GM03348 (cell line): ENCODE data around the gene LRRC75A.
"Not testable (repeated sequence)": the region's sequence is repeated elsewhere in the genome, so short reads cannot be mapped to it uniquely, and the experiment has no call there.

Source experiments
- DNase-seq: peaks from one replicate; pipeline ENCODE4 v3.0.0; 2012; ENCODE audit warnings: low spot score

The LRRC75A gene

DNA sequence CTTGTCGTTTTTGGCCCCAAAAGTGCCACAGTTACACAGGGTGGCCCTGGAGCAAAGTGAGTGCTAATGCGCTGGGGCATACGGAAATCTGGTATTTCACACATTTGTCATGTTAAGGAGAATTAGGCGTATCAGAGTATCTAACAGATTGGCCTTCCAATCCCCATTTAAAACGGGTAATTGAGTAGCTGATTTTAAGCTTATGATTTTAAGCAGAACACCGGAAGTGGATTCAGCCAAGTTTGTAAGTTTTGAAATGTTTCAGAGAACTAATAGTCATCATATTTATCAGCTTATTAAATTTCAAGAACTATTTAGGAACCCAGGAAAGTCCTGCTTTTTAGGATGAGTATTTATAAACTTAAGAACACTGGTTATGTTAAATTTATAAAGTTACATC is 19.5 kb downstream of the LRRC75A start:
- no peak for DNase-seq

DNA sequence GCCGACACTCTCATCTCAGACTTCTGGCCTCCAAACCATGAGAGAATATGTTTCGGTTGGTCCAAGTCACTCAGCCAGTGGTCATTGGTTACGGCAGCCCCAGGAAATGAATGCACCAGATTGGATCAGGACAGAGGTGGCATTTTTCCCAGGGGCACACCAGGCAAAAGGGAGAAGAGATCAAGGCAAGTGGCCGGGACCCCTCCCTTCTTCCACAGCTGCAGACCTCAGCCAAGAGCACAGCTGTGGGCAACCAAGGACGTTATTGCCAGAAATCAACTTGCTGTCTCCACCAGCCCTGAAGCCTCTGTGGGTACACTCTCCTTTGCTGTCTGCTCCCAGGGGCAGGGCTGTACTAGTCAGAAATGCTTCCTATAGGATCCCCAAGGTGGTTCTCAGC is 20.7 kb downstream of the LRRC75A start:
- no peak for DNase-seq

DNA sequence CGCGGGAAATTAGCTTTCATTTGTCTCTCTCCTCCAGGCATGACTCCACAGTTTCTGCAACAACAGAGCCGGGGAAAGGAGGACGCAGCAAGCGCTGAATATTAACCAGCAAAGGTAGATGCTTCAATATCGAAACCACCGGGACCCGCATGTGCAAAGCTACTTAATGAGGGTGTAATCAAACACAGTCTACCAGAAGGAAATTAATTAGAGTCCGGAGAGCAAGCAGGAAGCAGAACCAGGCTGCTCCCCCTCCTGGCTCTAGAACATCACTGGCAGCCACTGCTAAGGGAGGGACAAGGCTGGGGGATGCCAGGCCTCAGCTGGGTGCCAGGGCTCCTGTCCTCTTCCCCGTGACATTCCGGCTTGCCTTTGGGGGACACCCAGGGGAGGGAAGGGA is 21.7 kb downstream of the LRRC75A start:
- DNase-seq = peak; percentile 41

DNA sequence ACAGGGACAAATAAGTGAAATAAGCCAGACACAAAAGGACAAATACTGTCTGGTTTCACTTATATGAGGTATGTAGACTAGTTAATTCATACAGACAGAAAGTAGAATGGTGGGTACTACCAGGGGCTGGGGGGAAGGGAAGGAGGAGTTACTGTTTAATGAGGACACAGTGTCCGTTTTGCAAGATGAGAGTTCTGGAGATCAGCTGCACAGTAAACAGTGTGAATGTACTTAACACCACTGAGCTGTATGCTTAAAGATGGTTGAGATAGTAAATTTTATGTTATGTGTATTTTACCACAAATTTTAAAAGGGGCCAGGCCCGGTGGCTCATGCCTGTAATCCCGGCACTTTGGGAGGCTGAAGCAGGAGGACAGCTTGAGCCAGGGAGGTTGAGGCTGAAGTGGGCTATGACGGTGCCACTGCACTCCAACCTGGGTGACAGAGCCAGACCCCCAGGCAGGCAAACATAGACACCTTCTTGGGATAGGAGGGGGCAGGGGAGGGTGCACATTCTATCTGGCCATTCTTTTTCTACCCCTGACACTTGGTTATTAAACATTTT is 23.5 kb downstream of the LRRC75A start:
- no peak for DNase-seq

DNA sequence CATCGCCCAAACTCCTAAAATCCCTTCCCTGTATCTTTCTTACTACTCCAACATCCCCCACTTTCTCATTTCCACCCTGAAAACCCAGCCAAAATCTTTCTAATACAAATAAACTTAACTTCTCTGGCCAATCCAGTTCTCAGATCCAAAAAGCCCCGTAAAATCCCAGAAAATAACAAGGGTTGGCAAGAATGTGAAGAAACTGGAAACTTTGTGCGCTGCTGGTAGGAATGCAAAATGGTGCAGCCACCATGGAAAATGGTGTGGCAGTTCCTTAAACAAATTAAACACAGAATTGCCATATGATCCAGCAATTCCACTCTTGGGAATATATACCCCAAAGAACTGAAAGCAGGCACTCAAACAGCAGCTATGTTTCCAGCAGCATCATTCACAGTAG is 24.1 kb downstream of the LRRC75A start:
- no peak for DNase-seq

DNA sequence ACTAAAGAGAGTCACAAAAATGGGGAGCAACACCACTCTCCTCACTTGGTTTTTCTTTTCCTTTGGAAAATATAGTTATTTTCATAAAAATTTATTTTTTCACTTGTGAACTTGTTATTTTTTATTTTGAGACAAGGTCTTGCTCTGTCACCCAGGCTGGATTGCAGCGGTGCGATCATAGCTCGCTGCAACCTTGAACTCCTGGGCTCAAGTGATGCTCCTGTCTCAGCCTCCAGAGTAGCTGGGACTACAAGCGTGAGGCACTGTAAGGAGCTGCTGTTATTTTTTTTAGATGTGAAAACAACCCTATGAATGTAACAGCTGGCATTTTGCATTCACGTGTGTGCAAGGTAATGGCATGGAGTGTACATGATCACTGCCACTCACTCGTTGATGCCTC is 24.9 kb downstream of the LRRC75A start:
- no peak for DNase-seq

DNA sequence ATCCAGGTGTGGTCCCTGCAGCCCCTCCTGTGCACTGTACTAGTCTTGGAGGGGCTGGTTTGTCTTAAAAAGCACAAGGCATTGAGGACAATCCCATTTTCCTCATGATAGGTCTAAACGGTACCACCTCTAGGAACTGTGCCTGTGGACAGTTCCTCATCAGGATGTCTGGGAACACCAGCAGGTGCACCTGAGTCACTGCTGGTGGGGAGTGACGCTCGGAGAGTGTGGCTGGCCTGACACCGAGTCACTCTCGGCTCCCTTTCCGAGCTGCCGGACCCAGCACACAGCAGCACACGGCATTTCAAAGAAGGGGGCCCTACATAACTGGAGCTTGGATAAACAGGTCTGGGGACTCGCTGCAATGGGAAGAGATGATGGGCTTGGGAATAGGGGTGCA is 25.6 kb downstream of the LRRC75A start:
- DNase-seq = no peak

DNA sequence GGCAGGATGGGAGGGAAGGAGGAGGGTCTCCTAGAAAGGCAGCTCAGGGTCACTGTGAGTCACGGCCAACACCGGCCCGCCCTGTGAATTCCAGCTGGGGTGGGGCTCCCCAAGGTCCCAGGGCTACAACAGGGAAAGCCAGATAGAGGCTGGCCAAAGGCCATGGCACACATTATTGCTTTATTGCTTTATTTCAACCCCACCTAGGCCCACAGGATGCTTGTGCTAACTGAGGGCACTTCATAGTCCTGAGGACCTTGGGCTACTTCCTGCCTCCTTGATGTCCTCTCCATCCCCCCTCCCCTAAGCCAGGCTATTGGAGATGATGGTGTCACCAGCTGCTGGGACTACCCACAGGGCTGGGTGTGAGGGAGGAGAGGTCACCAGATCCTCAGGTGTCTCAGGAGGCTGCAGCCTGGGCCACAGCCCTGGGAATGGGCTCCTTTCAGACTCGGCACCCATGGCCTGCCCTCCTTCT is 26.1 kb downstream of the LRRC75A start:
- DNase-seq = no peak

DNA sequence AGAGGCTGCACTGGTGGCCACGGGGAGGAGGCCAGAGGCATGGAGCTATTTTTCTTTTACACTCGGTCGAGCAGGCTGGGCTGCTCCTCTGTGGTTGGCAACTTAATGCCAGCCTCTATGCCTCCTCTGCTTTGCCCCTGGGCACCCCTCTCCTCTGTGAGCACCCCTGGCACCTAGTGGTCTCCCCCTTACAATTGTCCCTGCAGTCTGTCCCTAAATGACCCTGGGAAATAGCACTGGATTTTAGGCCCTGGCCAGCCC is 27.0 kb downstream of the LRRC75A start:
- DNase-seq = no peak

DNA sequence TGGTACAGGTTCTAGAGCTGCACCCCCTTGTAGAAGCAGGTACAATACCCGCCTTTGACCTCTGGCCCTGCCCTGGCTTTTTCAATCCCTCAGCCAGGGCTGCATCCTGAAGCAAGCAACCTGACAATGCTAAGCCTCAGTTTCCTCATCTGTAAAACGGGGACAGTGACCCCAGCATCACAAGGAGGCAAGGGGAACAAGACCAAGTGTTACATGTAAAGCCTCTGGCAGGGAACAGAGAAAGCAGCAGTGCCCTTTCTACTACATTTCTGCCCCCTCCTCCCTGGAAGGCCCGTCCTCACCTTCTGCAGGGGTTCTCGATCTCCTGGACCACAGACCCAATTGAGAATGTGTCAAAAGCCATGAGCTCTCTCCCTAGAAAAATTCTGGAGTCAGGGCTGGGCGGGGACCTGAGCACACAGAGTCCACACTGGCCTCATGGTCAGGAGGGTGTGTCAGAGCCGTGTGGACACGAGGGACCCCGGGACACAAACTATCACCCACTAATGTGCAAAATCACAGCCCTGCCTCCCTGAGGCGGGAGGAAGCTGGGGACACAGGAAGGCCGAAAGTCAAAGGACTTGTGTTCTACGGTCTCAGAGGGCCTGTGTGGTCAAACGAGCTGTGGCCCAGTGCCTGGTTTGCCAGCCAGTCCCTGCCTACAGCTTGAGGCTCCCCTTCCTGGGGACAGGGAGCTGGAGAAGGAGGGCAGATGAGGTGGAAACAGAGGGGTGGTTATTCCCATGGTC is 27.5 kb downstream of the LRRC75A start:
- DNase-seq = no peak

DNA sequence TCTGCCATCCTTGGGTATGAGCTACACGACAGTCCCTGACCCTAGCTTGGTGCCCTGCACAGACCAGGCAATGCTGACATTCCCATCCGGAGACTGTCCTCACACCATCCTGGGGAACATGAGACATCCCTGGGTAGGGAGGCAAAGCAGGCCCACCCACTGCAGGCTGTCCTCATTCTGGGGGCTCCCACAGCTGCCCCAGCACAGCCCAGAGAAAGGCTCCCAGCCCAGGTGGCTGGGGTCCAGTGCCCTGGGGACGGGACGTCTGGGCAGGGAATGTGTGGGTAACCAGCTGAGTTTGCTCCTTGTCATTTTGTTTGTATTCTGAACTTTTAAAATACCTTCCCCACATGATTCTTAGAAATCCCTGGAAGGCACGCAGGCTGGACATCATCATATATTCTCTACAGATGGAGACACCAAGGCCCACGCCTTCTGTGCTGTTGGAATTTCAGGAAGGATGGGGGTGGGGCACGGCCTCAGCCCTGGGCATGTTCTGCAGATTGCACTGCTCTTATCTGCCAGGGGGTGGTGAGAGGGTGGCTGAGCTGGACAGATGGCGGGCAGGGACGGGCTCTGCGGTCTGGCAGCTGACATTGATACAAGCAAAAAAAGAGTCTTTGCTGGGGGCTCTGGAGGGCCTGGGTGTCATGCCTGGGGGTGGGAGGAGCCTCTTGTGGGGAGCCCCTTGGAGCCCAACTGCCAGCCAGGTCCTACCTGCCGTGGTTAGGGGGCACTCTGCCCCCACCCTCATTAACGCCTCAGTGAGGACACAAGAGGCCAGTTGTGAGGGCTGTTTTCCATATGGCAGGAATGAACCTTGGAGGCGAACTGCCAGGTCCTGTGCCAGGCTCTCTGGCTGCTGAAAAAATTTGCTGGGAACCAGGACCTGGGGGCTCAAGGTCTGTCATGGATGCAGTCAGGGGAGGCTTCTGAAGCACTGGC is 28.4 kb downstream of the LRRC75A start:
- peak; percentile 66 for DNase-seq

DNA sequence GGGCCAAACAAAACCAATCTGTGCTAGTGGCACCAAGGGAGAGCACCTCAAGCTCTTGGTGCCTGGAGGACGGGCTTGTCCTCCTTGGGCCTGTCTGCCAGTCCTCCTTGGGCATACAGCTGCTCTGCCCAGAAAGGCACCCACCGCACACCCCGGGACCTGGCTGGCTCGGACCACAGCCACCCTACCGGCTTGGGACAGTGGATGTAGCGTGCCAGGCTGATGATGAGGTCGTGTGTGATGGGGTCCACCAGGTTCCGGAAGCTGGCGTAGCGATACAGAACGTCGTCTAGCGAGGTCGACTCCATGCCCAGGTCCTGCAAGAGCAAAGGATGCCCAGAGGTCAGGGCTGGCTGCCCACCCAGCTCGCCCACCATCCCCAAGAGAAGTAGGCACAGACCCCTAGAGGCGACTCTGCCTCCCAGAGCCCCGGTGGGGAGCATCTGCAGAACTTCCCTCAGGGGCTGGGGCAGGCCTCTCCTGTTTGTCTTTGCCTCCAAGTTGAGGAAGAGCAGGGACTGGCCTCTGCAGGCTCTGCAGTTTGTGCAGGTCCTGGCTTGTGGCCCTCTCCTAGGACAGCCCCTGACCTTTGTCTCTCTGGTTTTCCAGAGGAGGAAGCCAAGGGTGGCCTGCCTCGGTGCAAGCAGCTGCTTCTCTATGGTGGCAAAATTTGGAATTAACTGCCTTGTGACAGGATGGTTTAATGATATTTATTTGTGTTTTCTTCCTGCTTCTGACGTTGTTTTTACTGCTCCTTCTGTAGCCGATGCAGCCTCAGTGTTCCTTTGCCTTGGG is 29.7 kb downstream of the LRRC75A start:
- DNase-seq = no peak

DNA sequence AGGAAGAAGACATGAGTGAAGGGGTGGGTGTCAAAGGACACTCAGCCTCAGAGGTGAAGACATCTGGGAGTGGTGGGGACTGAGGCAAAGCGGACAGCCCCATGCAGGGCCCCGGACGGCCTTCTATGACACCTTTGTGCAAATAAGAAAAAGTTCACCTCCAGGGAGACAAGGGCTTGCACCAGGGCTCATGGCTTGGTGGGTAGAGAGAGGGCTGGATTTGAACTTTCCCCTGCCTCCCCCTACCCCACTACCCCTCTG is 30.5 kb downstream of the LRRC75A start:
- DNase-seq = no peak

DNA sequence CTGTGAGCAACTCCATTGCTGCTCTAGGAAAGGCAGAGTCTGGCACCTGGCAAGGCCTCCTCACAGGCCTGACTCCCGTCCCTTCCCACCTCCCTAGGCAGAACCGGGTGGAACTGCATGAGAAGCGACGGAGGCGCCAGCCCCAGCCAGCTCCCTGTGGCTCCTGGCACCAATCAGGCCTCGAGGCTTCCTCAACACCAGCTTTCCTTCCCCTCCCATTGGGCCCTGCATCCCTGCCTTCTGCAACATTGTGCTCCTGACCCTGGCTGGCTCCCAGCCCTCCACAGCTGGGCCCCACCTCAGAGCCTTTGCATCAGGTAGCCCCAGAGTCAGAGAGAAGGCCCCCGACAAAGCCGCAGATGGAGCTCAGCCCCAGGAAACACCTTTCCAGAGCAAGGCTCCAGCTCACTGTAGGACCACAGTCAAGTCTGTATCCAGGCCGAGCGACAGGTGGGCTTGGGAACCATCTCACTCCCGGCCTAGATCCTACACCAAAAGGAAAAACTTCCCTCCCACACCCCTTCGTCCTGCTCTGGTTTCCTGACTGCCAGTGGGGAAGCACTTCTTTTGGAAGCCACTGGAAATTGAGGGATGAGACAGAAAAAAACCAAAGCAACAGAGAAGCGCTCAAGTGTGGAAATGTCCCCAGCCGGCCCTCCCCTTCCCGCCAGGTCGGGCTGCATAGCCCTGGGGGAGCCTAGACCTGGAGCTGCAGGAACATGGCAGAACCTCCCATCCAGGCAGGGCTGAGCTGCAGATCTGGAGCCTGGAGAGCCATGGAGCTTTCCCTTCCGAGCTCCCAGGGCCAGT is 31.0 kb downstream of the LRRC75A start:
- DNase-seq = no peak

DNA sequence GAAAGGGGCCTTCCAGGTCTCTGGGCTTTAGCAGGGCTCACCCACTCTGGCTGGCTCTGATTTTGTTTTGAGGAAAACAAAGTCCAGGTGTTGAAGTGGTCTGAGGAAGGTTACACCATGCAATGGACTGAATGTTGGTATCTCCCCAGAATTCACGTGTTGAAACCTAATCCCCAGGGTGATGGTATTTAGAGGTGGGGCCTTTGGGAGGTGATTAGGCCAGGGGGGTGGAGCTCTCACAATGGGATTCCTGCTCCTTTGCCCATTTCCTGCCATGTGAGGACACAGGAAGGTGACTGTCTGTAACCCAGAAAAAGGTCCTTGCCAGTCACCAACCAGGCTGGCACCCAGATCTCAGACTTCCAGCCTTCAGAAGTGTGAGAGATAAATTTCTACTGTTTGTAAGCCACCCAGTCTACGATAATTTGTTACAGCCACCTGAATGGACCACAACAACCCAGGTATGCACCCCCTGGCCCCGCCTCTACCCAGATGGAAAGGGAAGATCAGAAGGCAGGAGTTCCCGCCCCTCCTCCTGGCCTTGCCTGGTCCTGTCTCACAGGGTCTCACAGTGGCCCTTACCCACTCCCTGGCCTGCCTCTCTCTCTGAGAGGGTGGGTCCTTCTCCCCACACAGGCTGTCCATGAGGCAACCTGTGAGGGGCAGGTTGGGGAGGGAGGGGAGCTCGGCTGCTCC is 32.0 kb downstream of the LRRC75A start:
- DNase-seq = no peak

DNA sequence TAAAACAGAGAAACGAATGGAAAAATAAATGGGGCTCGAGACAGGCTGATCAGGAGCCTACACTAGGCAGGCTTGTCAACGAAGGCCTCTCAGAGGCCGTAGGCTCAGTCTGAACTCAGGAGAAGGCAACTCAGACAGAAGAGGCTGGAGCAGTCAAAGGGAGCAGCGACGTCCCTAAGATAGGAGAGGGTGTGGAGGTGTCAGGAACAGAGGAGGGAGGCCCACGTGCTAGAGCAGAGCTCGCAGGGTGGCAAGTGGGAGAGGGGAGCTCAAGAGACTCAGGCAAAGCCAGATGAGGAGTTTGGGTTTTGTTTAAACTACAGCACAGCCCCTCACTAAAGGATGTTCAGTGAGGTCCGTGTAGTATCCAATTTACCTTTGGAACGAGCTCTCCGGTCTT is 32.7 kb downstream of the LRRC75A start:
- DNase-seq = no peak

DNA sequence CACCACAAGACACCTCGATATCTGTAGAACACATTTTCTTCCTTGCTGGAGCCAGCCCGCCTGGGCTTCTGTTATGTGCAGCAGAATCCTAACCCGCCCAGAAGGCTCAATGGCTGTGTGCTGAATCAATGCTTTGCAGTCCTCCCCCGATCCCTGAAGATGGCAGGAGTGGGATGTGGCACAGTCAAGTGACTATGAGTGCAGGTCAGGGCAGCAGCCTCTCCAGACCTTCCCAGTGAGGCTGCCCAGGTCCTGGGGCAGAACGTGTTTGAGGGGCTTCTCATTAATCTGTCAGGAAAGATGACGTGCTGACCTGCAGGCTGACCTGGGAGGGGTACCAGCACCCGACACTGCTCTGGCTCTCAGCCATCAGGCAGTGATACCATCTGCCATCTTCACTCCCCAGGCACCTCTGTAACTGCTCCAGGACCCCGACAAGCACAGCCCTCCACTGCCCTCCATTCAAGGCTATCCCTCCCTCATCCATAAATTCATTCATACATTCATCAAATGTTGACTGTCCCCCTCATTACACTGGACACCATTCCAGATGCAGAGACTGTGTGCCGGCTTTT is 35.2 kb downstream of the LRRC75A start:
- no peak for DNase-seq

DNA sequence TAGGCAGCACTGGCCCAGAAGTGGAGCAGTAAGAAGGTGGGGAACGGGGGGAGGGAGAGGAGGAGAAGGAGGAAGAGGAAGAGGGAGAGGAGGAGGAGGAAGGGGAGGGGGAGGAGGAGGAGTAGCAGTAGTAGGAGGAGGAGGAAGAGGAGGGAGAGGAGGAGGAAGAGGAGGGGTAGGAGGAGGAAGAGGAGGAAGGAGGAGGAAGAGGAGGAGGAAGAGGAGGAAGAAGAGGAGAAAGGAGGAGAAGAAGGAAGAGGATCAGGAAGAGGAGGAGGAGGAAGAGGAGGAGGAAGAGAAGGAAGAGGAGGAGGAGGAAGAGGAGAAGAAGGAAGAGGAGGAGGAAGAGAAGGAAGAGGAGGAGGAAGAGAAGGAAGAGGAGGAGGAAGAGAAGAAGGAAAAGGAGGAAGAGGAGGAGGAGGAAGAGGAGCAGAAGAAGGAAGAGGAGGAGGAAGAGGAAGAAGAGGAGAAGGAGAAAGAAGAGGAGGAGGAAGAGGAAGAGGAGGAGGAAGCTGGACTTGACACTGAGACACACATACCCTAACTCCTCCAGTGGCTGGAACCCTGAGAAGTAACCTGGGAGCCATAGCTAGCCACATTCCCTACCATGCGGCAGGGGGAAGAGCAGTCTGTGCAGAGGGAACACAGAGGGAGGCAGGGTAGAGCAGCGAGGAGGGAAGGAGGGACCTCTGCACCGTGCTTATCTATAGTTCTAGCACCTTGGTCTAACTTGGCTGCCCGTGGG is 35.8 kb downstream of the LRRC75A start:
- DNase-seq = no peak

DNA sequence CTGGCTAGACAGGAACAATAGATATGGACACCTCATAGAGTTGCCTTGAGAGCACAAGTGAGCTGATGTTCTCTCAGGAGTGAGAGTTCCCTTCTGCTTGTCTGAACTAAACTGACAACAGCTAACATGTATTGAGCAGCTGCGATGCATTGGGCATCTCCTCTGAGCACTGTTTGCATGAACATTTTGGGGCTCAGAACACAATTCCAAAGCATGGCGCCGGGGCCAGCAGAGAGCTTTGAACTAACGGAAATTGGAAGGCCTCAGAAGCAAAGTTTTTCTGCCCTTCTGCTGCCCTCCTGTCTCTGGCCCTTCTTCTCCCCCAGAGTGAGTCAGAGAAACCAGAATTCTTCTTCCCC is 38.5 kb downstream of the LRRC75A start:
- no peak for DNase-seq

DNA sequence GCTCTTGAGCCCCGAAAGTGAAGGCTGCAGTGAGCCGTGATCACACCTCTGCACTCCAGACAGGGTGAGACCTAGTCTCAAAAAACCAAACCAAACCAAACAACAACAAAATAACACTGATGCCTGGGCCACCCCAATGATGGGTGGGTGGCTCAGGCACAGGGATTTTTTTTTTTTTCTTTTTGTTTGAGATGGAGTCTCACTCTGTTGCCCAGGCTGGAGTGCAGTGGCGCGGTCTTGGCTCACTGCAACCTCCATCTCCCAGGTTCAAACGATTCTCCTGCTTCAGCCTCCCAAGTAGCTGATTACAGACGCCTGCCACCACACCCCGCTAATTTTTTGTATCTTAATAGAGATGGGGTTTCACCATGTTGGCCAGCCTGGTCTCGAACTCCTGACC is 39.7 kb downstream of the LRRC75A start:
- DNase-seq = not testable (repeated sequence)
